AG04449 (cell line): ENCODE measurements around the gene RAB13.
A peak's percentile ranks its signal among the peaks of the same experiment; 100 is the strongest.
"Not testable (repeated sequence)": the region's sequence is repeated elsewhere in the genome, so short reads cannot be mapped to it uniquely, and the experiment has no call there.

Experiments used
- CTCF ChIA-PET: fragments of 350-600 bp; formaldehyde crosslinking; extraction: SDS; loops from one replicate; lab custom pipeline; 2021; ENCODE audit warnings: antibody characterized with exemption; lab: Yijun Ruan, JAX
- POLR2A ChIA-PET: fragments of 400-600, 350-600 bp; formaldehyde crosslinking; extraction: SDS; loops from one replicate; lab custom pipeline; 2020; ENCODE audit warnings: antibody characterized with exemption, inconsistent platforms; lab: Yijun Ruan, JAX
- DNase-seq: peaks from one replicate; pipeline ENCODE4 v3.0.0-alpha.2; 2010; ENCODE audit warnings: low read depth, low spot score
- H3K4me3 ChIP-seq: 2 replicates; pipeline ENCODE4 v1.5.1; 2011; ENCODE audit warnings: low read depth, mild to moderate bottlenecking, control low read depth, low read length
- TF ChIP-seq, protein P1 (sequence below): IDR thresholded peaks from one replicate; pipeline ENCODE4 v1.5.1; 2011; ENCODE audit warnings: mild to moderate bottlenecking, moderate library complexity, low read length, control low read depth, inconsistent platforms; ENCODE audit not compliant: insufficient read depth; ENCODE audit errors: missing control alignments

The RAB13 gene

DNA sequence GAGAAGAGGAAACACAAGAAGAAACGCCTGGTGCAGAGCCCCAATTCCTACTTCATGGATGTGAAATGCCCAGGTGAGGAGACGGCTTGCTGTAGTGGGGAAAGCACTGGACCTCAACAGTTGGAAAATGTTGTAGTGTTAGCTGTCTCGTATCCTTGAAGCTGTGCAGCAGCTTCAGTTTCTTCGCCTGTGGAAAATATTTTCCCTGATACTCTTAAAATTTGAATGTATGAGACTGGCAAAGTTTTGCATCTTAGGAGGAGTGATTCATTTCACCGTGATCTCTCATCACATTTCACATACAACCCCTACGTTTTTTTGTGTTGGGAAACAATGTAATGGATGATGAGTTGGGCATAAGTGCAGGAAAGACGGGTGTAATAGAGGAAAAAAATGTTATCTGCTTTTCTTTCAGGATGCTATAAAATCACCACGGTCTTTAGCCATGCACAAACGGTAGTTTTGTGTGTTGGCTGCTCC, 5.1 kb upstream of the RAB13 start:
- ChIA-PET CTCF (interaction anchor here (0.7 to 2.5 kb wide), 4 partner anchors 10 to 315 kb away, joined by 3 to 10 read pairs (median 3); no protein-coding TSS in a partner anchor), POLR2A (interaction anchor here (0.9 to 2.8 kb wide), 13 partner anchors 8 to 446 kb away, joined by 3 to 42 read pairs (median 9); partner anchors contain the start of genes CREB3L4, DENND4B, JTB and SLC39A1)
- DNase-seq, result no peak
- H3K4me3 ChIP-seq, result peak overlapping the region; percentile 69
- TF ChIP-seq, protein P1, sequence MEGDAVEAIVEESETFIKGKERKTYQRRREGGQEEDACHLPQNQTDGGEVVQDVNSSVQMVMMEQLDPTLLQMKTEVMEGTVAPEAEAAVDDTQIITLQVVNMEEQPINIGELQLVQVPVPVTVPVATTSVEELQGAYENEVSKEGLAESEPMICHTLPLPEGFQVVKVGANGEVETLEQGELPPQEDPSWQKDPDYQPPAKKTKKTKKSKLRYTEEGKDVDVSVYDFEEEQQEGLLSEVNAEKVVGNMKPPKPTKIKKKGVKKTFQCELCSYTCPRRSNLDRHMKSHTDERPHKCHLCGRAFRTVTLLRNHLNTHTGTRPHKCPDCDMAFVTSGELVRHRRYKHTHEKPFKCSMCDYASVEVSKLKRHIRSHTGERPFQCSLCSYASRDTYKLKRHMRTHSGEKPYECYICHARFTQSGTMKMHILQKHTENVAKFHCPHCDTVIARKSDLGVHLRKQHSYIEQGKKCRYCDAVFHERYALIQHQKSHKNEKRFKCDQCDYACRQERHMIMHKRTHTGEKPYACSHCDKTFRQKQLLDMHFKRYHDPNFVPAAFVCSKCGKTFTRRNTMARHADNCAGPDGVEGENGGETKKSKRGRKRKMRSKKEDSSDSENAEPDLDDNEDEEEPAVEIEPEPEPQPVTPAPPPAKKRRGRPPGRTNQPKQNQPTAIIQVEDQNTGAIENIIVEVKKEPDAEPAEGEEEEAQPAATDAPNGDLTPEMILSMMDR, result no peak

DNA sequence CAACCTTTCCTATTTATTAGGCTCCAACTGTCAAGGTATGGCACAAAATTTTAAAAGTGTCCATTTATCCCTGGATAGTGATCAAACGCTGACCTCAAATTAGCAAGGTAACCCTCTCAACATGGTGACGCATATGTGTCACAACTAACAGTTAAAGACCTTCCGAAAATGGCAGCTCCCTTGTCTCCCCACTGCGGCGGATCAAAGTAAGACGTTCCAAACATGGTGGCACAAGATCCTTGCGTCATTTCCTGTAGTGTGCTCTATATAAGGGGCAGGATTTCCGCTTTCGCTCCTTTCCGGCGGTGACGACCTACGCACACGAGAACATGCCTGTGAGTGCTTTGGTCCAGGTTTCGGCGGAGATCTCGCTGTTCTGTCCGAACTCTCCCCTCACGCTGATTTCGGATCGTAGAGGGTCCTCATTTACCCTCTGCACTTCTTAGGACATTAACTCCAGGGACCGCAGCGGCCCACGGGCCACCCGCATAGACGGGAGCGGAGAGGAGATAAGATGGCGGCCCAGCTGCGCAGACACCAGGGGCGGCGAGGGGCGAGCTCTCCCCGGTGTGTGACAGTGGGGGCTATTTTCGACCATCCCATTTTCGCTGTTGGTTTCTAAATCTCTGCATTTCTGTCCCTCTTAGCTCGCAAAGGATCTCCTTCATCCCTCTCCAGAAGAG, 4.5 kb upstream of the RAB13 start, which contains the start of gene RPS27:
Gene RPS27, plus strand, starts transcription at position 295 of the 683 bp plus-strand sequence. Its CDS starts 35 bp downstream, at position 330.
- ChIA-PET CTCF (interaction anchor here (0.6 to 2.5 kb wide), 7 partner anchors 10 to 314 kb away, joined by 3 to 10 read pairs (median 3); partner anchors contain the start of gene DENND4B), POLR2A (interaction anchor here (0.6 to 2.8 kb wide), 29 partner anchors 9 to 363 kb away, joined by 3 to 42 read pairs (median 4); partner anchors contain the start of genes CREB3L4, CRTC2, DENND4B and ILF2)
- peak; percentile 88 for DNase-seq
- H3K4me3 ChIP-seq, result peak within 1 kb of the TSS; percentile 69
- TF ChIP-seq, protein P1, result no peak

DNA sequence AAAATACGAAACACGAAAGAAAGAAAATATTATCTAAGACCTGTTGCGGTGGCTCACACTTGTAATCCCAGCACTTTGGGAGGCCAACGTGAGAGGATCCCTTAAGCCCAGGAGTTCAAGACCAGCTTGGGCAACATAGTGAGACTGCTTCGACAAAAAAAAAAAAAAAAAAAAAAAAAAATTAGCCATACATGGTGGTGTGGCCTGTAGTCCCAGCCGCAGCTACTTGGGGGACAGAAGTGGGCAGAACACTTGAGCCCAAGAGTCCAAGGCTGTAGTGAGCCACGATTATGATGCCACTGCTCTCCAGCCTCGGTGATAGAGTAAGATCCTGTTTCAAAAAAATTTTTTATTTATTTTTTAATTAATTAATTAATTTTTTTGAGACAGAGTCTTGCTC, 1.5 kb upstream of the RAB13 start:
- ChIA-PET CTCF (interaction anchor here (0.7 to 6.3 kb wide), 35 partner anchors 7 to 636 kb away, joined by 3 to 88 read pairs (median 9); partner anchors contain the start of genes CHTOP, CREB3L4, DENND4B and JTB), POLR2A (interaction anchor here (0.8 to 1.3 kb wide), 2 partner anchors 27 to 29 kb away, joined by 3 read pairs; no protein-coding TSS in a partner anchor)
- no peak overlapping the region for H3K4me3 ChIP-seq
- TF ChIP-seq, protein P1, result no peak
- no peak for DNase-seq

DNA sequence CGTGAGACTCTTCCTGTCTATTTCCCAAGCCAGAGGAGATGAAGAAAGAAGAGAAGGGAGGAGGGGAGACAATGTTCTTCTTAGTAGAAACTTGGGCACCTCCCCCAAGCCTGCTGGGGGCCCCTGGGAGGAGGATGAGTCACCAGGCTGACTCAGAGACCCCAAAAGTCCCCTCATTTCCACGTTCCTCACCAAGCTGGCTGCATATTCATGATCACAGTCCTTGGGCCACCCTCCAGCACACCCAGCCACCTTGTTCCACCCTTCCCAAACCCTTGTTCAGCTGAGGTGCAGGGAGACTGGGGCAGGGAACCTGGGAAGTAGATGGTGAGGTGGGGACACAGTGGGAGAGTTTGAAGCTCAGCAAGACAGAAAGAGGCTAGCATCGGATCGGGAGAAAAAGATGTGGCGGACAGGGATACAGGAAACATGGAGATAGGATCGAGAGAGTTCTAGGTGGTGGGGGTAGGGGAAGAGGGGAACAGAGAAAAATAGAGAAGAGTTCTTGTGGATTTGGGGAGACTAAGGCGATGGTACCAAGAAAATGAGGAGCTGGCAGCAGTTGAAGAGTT, 712 bp downstream of the RAB13 start:
- DNase-seq, result peak; percentile 23
- TF ChIP-seq, protein P1, result no peak
- POLR2A ChIA-PET, result interaction anchor here (0.7 to 1.6 kb wide), 7 partner anchors 8 to 202 kb away, joined by 3 to 5 read pairs (median 4); partner anchors contain the start of genes CREB3L4, DENND4B, GATAD2B and JTB
- CTCF ChIA-PET, result interaction anchor here (0.8 to 6.3 kb wide), 22 partner anchors 9 to 373 kb away, joined by 3 to 88 read pairs (median 12); partner anchors contain the start of genes CREB3L4, DENND4B, ILF2 and JTB
- H3K4me3 ChIP-seq, result peak overlapping the region; percentile 93

DNA sequence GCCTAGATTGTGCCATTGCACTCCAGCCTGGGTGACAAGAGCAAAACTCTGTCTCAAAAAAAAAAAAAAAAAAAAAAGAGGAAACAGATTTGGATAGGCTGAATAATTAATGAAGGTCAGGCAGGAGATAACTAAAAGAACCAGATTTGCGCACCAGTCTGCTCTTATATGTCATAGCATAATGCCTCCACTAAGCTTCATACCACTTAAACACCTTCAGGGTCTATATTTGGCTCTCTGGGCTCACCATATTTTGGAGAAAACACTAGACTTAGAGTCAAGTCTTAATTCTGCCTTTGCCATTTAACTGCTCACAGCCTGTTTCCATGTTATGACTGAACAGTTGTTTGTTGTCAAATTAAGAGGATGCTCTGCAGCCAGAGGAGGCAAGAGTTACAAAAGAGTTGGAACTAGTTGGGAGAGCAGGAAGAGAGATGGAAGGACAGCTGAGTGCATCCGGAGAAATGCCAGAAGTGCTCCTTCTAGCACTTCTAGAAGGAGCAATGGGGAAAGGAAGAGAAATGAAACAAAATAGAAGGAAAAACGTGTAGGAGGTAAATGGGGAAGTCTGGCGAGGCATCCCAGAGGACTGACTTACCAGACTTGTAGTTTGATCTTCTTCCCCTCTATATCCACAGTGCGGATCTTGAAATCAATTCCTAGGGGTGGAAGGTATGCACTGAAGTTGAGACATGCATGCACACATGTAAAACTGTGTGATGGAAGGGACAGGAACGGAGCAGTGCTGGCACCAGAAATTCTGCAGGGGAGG, 1.8 kb downstream of the RAB13 start:
- no peak for DNase-seq
- ChIA-PET CTCF (interaction anchor here (1.0 to 6.3 kb wide), 6 partner anchors 8 to 235 kb away, joined by 3 to 88 read pairs (median 16); partner anchors contain the start of genes DENND4B and JTB), POLR2A (interaction anchor here (0.7 kb wide), 1 partner anchor 192 kb away, joined by 3 read pairs; no protein-coding TSS in a partner anchor)
- peak overlapping the region; percentile 93 for H3K4me3 ChIP-seq
- TF ChIP-seq, protein P1, result no peak

DNA sequence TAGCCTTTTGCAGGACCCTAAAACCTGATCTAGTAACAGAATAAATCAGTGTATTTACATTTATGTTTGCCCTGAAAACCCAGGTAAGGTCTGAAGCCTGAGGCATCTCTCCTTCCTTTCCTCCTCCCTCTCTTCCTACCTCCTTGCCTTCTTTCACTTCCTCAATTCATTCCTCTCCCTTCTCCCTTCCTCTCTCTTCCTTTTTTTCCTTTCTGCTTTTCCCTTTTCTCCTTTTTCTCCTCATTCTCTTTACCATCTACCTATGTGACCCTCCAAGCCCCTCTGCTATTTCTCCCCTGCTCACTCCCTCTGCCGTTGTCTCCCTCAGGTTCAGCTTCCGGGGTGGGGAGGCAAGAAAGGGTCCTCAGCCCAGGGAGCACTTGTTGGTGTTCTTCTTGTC, 4.4 kb downstream of the RAB13 start:
- CTCF ChIA-PET, POLR2A ChIA-PET, DNase-seq, H3K4me3 ChIP-seq: not testable (repeated sequence)

DNA sequence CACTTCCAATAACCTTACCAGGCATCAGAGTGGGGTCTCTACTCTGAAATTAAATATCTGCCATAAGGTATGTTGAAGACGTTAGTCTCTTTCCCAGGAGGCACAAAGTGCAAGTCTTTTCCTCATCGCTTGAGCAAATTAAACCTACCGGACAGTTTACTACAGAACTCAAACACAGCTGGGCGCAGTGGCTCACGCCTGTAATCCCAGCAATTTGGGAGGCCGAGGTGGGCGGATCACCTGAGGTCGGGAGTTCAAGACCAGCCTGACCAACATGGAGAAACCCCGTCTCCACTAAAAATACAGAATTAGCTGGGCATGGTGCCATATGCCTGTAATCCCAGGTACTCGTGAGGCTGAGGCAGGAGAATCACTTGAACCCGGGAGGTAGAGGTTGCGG, 7.0 kb downstream of the RAB13 start:
- not testable (repeated sequence) for DNase-seq, H3K4me3 ChIP-seq
- POLR2A ChIA-PET, result interaction anchor here (2.7 to 4.1 kb wide), 3 partner anchors 11 to 16 kb away, joined by 22 to 44 read pairs (median 42); partner anchors contain the start of genes CREB3L4, RPS27 and SLC39A1
- CTCF ChIA-PET, result interaction anchor here (2.3 to 5.3 kb wide), 4 partner anchors 7 to 301 kb away, joined by 8 to 55 read pairs (median 30); partner anchors contain the start of genes CREB3L4, DENND4B, NPR1 and RAB13
